Thyroid gland (tissue), 4 donors: Measurements from ENCODE around the gene GRID2IP.

Source experiments
- POLR2A ChIP-seq, 2 donors: fragments of 450-650 bp; IDR thresholded peaks; one replicate each; pipeline ENCODE4 v1.6.1; 2017; ENCODE audit warnings: antibody characterized with exemption in 2 of 2, mild to moderate bottlenecking in 2 of 2, moderate library complexity in 1 of 2
- TF ChIP-seq, protein P1 (sequence below), 6 experiments: fragments of 200-600 bp in 3 of 6; fragments of 450-650 bp in 3 of 6; sonication (generic) in 3 of 6; IDR thresholded peaks; one replicate each; pipeline ENCODE4 v1.5.1; 2016 to 2019; ENCODE audit warnings: antibody characterized with exemption in 6 of 6, mild to moderate bottlenecking in 2 of 6, inconsistent platforms in 1 of 6, moderate library complexity in 1 of 6

DNA sequence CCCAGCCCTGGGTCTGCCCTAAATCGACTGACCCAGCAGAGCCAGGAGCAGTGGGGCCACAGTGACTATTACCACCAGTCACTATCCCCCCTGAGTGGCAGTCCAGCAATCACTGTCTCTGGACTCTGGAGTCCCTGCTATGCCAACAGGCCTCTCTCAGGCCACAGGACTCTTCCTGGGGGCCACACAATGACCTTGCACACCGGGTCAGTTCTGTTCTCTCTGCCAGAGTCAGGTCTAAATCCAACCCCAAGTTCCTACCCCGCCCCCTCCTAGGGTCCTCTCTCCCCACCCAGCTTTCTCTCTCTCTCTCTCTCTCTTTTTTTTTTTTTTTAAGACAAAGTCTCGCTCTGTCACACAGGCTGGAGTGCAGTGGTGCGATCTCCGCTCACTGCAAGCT lies 21.6 kb downstream of the GRID2IP start:
- TF ChIP-seq POLR2A (IDR thresholded peaks at IDR 0.05): no peak
- TF ChIP-seq, protein P1, sequence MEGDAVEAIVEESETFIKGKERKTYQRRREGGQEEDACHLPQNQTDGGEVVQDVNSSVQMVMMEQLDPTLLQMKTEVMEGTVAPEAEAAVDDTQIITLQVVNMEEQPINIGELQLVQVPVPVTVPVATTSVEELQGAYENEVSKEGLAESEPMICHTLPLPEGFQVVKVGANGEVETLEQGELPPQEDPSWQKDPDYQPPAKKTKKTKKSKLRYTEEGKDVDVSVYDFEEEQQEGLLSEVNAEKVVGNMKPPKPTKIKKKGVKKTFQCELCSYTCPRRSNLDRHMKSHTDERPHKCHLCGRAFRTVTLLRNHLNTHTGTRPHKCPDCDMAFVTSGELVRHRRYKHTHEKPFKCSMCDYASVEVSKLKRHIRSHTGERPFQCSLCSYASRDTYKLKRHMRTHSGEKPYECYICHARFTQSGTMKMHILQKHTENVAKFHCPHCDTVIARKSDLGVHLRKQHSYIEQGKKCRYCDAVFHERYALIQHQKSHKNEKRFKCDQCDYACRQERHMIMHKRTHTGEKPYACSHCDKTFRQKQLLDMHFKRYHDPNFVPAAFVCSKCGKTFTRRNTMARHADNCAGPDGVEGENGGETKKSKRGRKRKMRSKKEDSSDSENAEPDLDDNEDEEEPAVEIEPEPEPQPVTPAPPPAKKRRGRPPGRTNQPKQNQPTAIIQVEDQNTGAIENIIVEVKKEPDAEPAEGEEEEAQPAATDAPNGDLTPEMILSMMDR (IDR thresholded peaks at IDR 0.05): no peak
